ENCODE data around the gene SLC30A7.

DNA sequence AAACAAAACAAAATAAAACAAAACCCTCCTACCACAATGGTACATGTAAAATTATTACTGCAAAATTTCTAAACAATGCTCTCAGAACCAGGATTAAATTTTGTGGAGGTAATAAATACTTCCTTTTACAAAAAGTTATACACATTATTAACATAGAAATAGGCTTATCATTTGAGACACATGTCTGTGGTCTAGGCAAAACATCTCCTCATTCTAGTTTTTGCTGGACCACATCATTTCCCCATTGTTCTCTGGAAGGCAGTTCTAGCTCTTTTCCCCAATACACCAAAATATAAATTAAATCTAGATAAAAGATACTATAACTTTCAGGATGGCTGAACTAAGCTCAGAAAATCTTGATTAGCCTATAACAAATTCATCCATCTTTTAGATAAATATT is 19.6 kb upstream of the SLC30A7 start:
- TF ChIP-seq CTCF (IDR thresholded peaks at IDR 0.05; ENCODE audit: low read depth, low read length) = no peak
- no peak for TF ChIP-seq EZH2phosphoT487 (IDR thresholded peaks at IDR 0.05; ENCODE audit: low read depth)
